NCI-H82 treated with DMSO at 0.1 percent for 48 hours (cell line): ENCODE results near the gene TAB2.

Experiments used
- DNase-seq: peaks from one replicate; lab custom pipeline; 2025; ENCODE audit not compliant: unreplicated experiment; lab: John Stamatoyannopoulos, UW

The TAB2 gene

DNA sequence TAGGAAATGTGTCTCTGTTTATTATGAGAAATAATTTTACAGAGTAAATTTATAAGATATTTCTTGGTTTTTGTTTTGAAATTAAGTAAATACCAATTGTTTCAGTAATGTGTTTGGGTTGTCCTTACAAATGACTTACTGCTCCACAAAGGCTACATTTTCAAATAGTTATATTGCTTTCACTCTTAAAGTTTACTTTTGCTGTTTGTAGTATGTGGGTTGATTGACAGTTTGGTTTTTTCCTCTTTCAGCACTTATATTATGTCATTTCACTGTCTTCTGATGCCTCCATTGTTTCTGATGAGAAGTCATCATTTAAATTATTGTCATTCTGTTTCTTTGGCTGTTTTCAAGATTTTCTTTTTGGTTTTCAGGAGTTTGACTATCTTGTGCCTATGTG lies 47.7 kb downstream of the TAB2 start:
- no peak for DNase-seq

DNA sequence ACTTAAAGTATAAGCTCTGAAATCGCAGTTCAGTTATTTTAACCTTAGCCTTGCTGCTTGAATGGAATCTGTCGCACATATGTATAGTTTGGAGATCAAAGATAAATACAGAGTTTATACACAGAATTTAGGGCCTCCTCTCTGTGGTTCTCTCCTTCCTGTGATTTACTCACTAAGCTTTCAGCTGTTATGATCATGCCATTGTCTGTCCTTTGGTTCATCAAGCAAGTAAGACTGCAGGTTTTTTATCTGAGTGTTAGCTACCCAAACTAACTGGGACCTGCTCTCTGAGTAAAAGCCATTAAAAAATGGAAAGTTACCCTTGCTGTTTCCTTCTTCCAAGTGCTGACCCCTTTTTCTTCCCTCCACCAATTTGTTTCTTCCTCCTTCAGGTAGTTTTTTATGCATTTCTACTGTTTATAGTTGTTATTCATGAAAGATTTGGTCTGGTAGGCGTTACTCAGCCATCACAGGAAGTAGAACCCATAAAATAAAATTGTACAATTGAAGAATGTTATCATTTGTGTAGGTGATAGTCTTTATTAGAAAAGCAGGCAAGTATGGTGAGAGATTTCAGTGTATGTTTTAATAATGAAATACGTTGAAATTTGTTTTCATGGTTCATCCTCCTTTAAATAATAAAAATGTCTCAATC lies 48.9 kb downstream of the TAB2 start:
- DNase-seq: no peak

DNA sequence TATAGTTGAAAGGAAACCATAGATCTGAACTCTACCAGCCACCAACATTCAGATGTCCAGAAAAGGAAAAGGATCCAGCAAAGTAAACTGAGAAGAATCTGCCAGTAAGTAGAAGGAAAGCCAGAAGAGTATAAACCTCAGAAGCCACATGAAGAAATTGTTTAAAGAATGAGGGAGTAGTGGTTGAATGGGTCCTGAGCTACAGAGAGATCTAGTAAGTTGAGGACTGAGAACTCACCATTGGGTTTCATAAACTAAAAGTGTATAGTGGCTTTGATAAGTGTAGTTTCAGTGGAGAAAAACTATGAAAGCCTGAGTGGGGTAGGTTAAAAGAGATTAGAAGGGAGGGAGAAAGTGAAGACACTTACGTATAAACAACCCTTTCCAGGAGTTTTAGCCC lies 50.6 kb downstream of the TAB2 start:
- DNase-seq: no peak

DNA sequence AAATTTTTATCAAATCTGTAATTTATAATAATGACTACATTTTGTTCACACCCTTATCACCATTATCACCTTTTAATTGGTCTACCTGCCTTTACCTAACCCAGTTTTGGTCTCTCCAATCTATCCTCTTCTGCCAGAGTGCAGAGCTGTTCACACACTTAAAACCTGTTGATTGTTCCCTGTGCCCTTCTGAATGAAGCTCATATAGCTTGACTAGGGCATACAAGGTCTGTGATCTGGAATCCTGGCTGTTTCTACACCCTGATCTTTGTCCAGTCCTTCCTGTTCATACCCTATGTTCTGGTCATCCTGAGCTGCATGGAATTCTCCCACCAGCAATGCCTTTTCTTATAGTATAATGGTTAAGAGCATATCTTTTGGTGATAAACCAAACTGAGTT lies 53.6 kb downstream of the TAB2 start:
- DNase-seq: no peak

DNA sequence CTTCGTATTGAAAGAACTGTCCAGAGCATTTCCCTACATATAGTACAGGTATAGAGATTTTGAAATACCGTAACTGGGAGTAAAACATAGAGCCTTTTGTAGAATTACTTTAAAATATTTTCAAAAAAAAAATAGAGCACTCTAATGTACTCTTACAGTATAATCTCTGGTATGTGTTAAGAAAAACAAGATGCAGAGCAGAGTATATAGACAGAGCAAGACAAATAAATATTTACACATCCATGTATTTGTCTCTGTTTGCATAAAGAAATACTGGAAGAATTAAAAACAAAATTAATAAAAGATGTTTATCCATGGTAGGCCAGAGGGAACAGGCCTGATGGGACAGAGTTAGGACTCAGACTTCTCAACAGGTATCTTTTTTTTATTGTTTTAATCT lies 54.5 kb downstream of the TAB2 start:
- DNase-seq: no peak

DNA sequence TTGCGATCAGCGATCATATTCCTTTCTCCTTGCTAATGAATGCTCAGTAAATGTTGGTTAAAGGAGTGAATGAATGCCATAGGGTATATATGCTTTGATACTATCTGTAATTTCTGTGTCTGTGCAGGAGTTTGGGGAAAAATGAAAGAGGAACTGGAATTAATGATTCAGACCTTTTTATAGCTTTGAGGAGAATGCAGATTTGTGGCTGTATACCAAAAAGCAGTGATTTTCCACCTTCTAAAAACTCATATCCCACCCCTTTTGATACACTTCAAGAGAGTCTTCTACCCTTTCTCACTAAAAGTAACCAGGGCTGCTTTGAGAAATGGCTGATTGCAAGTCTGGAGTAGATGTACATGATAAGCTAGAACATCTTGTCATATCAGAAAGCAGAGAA lies 56.0 kb downstream of the TAB2 start:
- DNase-seq: no peak

DNA sequence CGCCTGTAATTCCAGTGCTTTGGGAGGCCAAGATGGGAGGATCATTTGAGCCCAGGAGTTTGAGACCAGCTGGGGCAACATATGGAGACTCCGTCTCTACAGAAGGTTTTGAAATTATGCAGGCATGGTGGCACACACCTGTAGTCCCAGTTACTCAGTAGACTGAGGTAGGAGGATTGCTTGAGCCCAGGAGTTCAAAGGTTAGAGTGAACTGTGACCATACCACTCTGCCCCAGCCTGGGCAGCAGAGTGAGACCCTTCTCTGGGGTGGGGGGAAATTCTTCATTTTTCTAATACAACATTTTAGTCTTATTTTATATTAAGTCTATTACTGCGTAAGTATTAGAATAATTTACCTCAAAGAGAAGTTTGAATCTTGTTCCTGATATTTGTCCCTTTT lies 62.5 kb downstream of the TAB2 start:
- no peak for DNase-seq

DNA sequence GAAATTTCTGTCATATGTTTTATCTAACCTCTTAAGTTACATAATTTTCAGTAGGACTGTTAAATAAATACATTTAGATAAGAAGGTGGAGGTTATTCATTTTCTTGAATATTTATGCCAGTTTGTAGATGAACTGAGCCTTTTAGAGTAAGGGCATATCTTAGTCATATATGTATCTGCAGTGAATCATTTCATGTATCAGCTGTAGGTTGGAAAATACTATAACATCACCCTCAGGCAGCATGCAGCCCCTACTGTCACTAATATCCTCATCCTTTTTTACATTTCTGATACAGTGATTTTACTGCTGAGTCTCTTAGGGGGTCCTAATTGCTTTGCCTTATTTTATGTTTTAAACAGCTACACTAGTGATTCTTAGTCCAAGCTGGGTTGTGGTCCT lies 63.0 kb downstream of the TAB2 start:
- no peak for DNase-seq

DNA sequence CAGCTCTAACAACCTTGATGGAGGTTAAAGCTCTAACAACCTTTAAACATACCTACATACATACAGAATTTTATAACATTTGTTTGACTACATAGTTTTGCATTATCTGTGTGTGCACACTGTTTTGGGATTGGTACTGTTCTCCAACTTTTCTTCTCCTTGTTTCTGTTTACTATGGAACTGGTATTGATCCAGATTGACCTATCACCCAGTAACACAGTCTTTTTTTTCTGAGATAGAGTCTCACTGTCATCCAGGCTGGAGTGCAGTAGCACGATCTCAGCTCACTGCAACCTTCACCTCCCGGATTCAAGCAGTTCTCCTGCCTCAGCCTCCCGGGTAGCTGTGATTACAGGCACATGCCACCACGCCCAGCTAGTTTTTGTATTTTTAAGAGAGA lies 65.9 kb downstream of the TAB2 start:
- no peak for DNase-seq

DNA sequence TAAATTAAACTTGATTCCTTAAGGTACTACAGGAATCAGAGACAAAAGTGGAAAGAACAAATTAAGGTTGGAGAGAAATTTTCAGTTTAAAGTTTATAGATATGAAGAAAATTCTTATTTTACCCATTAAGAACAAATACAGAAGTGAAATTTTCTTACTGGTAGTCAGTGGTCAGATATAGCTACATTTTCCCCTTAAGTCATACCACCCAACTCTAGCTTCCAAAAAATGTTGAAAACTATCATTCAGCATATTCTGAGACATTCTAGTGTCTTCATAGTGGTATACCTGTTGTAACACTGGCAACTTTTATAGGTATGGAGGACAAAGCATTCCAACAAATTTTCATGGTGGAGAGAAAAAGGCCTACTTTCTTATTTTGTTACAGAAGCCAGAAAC lies 67.0 kb downstream of the TAB2 start:
- no peak for DNase-seq

DNA sequence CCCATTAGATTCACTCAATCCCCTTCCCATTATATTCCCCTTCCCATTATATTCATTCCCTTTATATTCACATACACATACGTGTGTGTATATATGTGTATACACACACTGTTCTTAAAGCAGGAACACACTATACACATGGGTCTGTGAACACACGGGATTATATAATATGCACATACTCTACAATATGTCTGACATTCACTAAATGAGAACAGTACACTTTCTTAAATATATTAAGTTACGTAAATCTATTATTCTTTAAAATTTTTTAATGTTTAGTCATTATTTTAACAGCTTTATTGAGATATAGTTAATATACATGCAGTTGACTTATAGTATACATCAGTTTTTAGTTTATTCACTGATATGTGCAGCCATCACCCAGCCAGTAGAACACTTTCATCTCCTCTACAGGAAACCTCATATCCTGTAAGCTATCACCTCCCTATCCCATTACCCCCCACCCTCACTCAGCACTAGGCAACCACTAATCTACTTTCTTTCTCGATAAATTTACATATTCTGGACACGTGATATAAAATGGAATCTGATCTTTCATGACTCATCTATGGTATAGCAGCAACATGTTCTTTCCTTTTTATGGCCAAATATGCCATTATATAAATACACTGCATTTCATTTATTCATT lies 68.6 kb downstream of the TAB2 start:
- DNase-seq: no peak

DNA sequence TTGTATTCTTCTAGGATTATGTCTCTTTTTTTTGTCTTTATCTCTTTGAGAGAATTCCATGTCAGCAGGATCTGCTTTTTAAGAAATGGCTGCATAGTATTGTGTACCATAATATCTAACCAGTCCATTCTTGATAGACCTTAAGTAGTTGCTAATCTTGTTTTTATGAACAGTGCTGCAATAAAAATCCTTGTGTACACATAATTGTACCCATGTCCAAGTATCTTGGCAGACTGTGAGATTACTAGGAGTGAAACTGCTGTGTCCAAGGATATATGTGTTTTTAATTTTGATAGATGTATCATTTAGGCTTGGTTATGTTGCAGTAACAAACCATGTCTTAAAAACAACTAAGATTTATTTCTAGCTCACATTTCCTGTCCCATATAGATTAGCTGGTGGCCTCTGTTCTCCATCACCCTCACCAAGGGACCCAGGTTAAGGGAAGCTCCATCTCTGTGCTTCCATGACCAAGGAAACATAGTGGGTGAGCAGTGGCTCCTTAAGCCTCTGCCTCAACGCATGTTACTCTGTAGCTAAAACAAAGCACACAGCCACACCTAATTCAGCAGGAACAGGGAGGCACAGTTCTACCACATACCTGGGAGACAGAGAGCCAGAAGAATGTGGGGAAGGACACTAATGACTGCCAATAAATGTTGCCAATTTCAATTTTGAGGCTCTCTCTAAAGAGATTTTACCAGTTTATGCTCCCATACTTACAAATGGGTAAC lies 70.4 kb downstream of the TAB2 start:
- DNase-seq: no peak

DNA sequence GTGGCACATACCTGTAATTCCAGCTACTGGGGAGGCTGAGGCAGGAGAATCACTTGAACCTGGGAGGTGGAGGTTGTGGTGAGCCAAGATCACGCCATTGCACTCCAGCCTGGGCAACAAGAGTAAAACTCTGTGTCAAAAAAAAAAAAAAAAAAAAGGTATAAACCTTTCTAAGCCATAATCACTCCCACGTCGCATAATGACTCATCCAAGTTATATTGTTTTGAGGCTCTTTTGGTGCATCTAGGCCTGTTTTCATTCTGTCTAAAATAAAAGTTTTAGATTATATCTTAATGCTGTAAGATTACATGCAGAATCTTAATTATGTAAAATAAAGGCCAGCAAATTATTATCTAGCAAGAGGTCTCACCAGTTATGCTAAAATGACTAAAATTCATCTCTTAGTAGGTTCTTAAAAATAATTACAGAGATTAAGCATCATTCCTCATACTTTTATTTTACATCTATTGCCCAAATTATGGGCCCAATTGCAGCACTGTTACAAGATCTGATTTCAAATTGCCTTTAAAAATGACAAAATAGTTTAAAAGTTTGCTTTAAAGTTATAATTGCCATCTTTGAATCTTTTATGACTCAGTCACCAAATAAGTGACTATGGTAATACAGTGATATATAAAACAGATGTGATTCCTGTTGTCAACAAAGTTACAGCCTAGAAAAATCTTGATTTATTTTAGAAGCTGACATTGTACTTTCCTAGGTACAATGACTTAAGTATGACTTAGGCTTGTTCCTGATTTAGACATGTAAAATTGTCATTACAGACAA lies 72.2 kb downstream of the TAB2 start:
- DNase-seq: no peak

DNA sequence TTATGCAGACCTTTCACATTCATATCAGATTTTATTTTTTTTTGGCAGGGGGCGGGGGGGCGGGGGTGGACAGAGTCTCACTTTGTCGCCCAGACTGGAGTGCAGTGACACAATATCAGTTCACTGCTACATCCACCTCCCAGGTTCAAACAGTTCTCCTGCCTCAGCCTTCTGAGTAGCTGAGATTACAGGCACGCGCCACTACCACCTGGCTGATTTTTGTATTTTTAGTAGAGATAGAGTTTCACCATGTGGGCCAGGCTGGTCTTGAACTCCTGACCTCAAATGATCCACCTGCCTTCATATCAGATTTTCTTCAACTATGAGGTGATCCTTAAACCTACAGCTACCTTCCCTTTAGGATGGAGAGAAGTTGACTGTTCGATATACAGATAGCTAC lies 74.6 kb downstream of the TAB2 start:
- DNase-seq: no peak

DNA sequence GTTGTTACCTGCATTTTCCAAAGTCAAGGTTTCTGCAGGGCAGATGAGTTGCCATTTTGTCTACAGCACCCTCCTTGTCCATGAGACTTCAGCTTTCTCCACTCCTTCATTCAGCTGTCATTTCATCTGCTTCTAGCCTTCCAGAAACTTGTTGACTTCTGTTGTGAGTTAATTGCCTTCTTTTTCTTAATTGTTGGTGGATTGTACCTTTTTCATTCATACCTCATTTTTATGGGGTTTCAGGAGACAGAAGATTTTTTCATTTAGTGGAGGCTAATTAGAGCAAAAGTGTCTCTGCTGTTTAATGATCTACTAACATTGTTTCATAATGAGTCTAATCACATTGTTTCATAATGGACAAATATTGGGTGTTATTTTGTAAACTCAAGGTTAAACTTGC lies 75.0 kb downstream of the TAB2 start:
- no peak for DNase-seq

DNA sequence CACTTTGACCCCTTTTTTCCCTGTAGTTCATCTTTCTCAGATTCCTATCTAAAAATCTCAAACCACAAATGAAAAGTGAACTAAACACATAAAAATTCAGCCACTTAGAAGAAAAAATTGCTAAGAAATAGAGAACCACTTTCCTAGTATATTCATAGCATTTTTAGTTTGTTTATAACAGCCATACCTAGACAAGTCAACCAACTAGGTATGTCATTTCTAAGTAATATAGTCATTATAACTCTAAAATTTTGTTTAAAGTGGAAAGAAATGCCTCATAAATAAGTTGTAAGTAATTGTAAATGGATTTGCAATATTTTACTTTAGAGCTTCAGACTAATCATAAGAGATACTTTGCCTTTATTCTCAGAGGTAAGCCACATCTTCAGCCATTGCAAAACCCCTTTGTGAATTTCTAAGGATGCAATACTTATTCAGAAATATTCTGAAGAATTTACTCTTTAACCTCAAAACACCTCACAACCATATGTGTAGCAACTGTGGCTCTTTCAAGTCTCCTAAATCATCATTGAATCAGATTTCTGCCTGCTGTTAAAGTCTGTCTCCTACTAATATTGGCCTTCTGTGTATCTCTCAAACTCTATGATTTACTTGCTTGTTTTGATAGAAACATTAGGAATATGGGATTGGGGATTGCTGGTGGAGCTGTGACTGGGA lies 75.6 kb downstream of the TAB2 start:
- no peak for DNase-seq

DNA sequence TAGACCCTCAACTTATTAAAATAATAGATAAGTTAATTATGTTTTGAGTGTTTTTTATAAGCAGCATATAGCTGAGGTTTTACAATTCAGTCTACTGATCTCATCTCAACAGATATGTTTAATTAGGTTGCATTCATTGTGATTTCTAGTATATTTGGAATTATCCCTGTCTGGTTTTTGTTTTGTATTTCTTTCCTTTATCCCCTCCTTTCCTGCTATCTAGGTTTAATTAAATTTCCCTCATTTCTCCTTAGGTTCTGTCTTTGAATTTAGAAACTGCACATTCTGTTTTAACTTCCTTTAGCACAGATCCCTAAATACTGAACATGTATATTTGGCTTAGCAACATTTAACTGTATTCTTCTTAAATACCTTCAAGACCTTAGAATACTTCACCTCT lies 77.7 kb downstream of the TAB2 start:
- DNase-seq: no peak

DNA sequence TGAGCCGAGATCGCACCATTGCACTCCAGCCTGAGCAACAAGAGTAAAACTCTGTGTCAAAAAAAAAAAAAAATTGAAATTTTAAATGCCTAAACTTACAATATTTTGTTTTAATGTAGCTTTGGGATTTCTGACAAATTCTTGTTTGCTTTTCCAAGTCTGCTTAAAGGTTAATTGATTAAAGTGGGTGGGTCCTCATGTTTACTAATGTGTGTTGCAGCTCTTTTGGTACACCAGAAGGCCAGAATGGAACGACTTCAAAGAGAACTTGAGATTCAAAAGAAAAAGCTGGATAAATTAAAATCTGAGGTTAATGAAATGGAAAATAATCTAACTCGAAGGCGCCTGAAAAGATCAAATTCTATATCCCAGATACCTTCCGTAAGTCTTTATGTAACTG lies 79.9 kb downstream of the TAB2 start:
- no peak for DNase-seq

DNA sequence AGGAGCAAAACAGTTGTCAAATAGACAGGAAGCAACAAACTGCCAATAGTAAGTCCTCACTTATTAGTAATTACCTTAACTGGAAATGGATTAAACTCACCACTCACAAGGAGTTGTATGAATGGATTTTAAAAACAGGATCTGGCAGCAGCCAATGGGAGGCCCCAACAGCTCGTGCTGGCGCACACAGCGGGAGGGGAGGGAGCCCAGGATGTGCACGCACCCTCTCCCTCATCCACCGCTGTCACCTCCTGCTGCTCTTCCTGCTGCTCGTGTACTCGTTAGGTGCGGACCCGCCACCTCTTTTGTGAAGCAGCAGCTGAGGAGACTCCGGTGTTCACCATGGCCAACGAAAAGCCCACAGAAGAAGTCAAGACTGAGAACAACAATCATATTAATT lies 82.5 kb downstream of the TAB2 start, which contains the start of gene SUMO4:
SUMO4 (plus strand) TSS at position 213 of the 400 bp plus-strand sequence; CDS start at position 343, 130 bp downstream.
- no peak for DNase-seq

DNA sequence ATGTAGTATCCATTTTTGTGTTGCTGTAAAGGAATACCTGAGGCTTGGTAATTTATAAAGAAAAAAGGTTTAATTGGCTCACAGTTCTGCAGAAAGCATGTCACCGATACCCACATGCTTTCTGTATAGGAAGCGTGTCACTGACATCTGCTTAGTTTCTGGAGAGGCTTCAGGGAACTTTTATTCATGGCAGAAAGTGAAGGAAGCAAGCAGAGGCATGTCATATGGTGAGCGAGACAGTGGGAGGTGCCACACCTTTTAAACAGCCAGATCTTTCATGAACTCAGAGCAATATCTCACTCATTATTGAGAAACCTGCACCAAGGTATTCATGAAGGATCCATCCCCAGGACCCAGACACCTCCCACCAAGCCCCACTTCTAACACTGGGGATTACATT lies 86.0 kb downstream of the TAB2 start:
- no peak for DNase-seq
